Trophoblast cell (in vitro differentiated cells and primary cell): ENCODE data around the gene DNAJC18.

Experiments
- DNase-seq, 2 donors: peaks; one replicate each; pipeline ENCODE4 v3.0.0-alpha.2; 2016
- H2AFZ ChIP-seq: 2 replicates; pipeline ENCODE4 v1.6.1; 2013; ENCODE audit warnings: low read length, moderate library complexity, mild to moderate bottlenecking; ENCODE audit not compliant: insufficient read depth, poor library complexity
- H2AK5ac ChIP-seq: 2 replicates; pipeline ENCODE4 v1.6.1; 2013; ENCODE audit warnings: mild to moderate bottlenecking, low read length
- H2BK120ac ChIP-seq: 2 replicates; pipeline ENCODE4 v1.6.1; 2013; ENCODE audit warnings: low read length, mild to moderate bottlenecking, moderate library complexity; ENCODE audit not compliant: insufficient read depth, poor library complexity
- H2BK12ac ChIP-seq: 2 replicates; pipeline ENCODE4 v1.6.1; 2013; ENCODE audit warnings: mild to moderate bottlenecking, low read length, moderate library complexity
- H2BK5ac ChIP-seq: 2 replicates; pipeline ENCODE4 v1.6.1; 2013; ENCODE audit warnings: low read length, low read depth, moderate library complexity, mild to moderate bottlenecking; ENCODE audit not compliant: poor library complexity
- H3K14ac ChIP-seq: 2 replicates; pipeline ENCODE4 v1.6.1; 2013; ENCODE audit warnings: mild to moderate bottlenecking, low read length
- H3K18ac ChIP-seq: 2 replicates; pipeline ENCODE4 v1.6.1; 2013; ENCODE audit warnings: mild to moderate bottlenecking, low read length
- H3K23ac ChIP-seq: 2 replicates; pipeline ENCODE4 v1.6.1; 2013; ENCODE audit warnings: low read length
- H3K27ac ChIP-seq: 2 replicates; pipeline ENCODE4 v1.5.1; 2013; ENCODE audit warnings: low read depth, mild to moderate bottlenecking, inconsistent platforms, low read length, moderate library complexity
- H3K27me3 ChIP-seq: 2 replicates; pipeline ENCODE4 v1.6.1; 2013; ENCODE audit warnings: inconsistent platforms, mild to moderate bottlenecking, low read length, moderate library complexity; ENCODE audit not compliant: insufficient read depth
- H3K36me3 ChIP-seq, 2 experiments: 1 replicate in 1 of 2; 2 replicates in 1 of 2; pipeline ENCODE4 v1.6.1; 2013; ENCODE audit warnings: low read length in 2 of 2, mild to moderate bottlenecking in 2 of 2, moderate library complexity in 1 of 2; ENCODE audit not compliant: insufficient read depth in 2 of 2, control insufficient read depth in 1 of 2
- H3K4ac ChIP-seq: 2 replicates; pipeline ENCODE4 v1.6.1; 2013; ENCODE audit warnings: low read depth, mild to moderate bottlenecking, low read length, moderate library complexity
- H3K4me1 ChIP-seq, 2 experiments: 1 replicate in 1 of 2; 2 replicates in 1 of 2; pipeline ENCODE4 v1.6.1; 2013; ENCODE audit warnings: low read length in 2 of 2, mild to moderate bottlenecking in 2 of 2, moderate library complexity in 1 of 2; ENCODE audit not compliant: insufficient read depth in 2 of 2, control insufficient read depth in 1 of 2
- H3K4me2 ChIP-seq: 2 replicates; pipeline ENCODE4 v1.6.1; 2013; ENCODE audit warnings: inconsistent platforms, mild to moderate bottlenecking, low read length, moderate library complexity
- H3K4me3 ChIP-seq: 2 replicates; pipeline ENCODE4 v1.5.1; 2013; ENCODE audit warnings: mild to moderate bottlenecking, low read depth, low read length, inconsistent platforms
- H3K79me1 ChIP-seq: one replicate; pipeline ENCODE4 v1.6.1; 2013; ENCODE audit warnings: low read length
- H3K79me2 ChIP-seq: 2 replicates; pipeline ENCODE4 v1.6.1; 2013; ENCODE audit warnings: low read length, mild to moderate bottlenecking; ENCODE audit not compliant: control insufficient read depth, insufficient read depth, poor library complexity
- H3K9ac ChIP-seq: 2 replicates; pipeline ENCODE4 v1.6.1; 2013; ENCODE audit warnings: mild to moderate bottlenecking, low read length
- H3K9me3 ChIP-seq: 2 replicates; pipeline ENCODE4 v1.6.1; 2013; ENCODE audit warnings: low read depth, mild to moderate bottlenecking, control low read depth, inconsistent platforms, low read length; ENCODE audit not compliant: insufficient read depth
- H4K12ac ChIP-seq: 2 replicates; pipeline ENCODE4 v1.6.1; 2013; ENCODE audit warnings: low read depth, mild to moderate bottlenecking, low read length, moderate library complexity
- H4K8ac ChIP-seq: 2 replicates; pipeline ENCODE4 v1.6.1; 2013; ENCODE audit warnings: low read depth, mild to moderate bottlenecking, low read length, moderate library complexity
- H4K91ac ChIP-seq: one replicate; pipeline ENCODE4 v1.6.1; 2013; ENCODE audit warnings: low read depth, mild to moderate bottlenecking, low read length, moderate library complexity
- WGBS: extraction: QIAGEN DNeasy Blood & Tissue Kit; methylation state at CpG from one replicate; pipeline ENCODE4 v1.1.7; 2013; ENCODE audit warnings: missing lambda C conversion rate; ENCODE audit not compliant: insufficient read length, insufficient coverage; ENCODE audit errors: extremely low coverage; 5-methylcytosine and 5-hydroxymethylcytosine counted together

The DNAJC18 gene

GRCh38 chr5:139408191-139408590, 31.1 kb downstream of the DNAJC18 start:
- Histone ChIP-seq H3K18ac (no peak overlapping the region), H3K27me3 (no peaks in the 10 kb centered on the region), H3K23ac (no peak overlapping the region), H4K8ac (no peak overlapping the region), H2AFZ (no peak overlapping the region), H2AK5ac (no peak overlapping the region), H3K4me3 (no peak overlapping the region), H3K14ac (no peak overlapping the region), H2BK12ac (no peak overlapping the region), H3K4ac (no peak overlapping the region), H3K27ac (no peak overlapping the region), H3K9me3 (no peaks in the 10 kb centered on the region), H3K79me1 (peaks cover 9% of the 10 kb centered on the region), H3K4me2 (no peak overlapping the region), H4K12ac (no peak overlapping the region), H2BK5ac (no peak overlapping the region), H3K36me3 (peaks cover 0 to 2% of the 10 kb centered on the region in 2 experiments), H3K79me2 (no peaks in the 10 kb centered on the region), H3K4me1 (peaks cover 3 to 7% of the 10 kb centered on the region in 2 experiments), H2BK120ac (no peak overlapping the region), H4K91ac (no peak overlapping the region), H3K9ac (no peak overlapping the region)
- no CpG with 5 or more reads among the region's 7 CpGs for WGBS
- DNase-seq, result no peak

- Histone ChIP-seq H3K27ac (no peak overlapping the region), H2BK12ac (no peak overlapping the region), H2BK5ac (no peak overlapping the region), H3K79me1 (peaks cover 9% of the 10 kb centered on the region), H3K9me3 (no peaks in the 10 kb centered on the region), H3K18ac (no peak overlapping the region), H3K4me2 (no peak overlapping the region), H3K9ac (no peak overlapping the region), H2BK120ac (no peak overlapping the region), H4K12ac (no peak overlapping the region), H3K79me2 (no peaks in the 10 kb centered on the region), H3K27me3 (no peaks in the 10 kb centered on the region), H2AK5ac (no peak overlapping the region), H2AFZ (no peak overlapping the region), H4K8ac (no peak overlapping the region), H3K23ac (no peak overlapping the region), H3K4me1 (peaks cover 3 to 7% of the 10 kb centered on the region in 2 experiments), H3K36me3 (peaks cover 0 to 1% of the 10 kb centered on the region in 2 experiments), H3K4me3 (no peak overlapping the region), H3K4ac (no peak overlapping the region), H3K14ac (no peak overlapping the region), H4K91ac (no peak overlapping the region)
- no peak for DNase-seq
These were observed 31.8 kb downstream of the DNAJC18 start for GRCh38 chr5:139407517-139407916.

GRCh38 chr5:139406963-139407362, 32.4 kb downstream of the DNAJC18 start:
- Histone ChIP-seq H4K12ac (no peak overlapping the region), H3K4me1 (peaks cover 3 to 7% of the 10 kb centered on the region in 2 experiments), H3K18ac (no peak overlapping the region), H3K36me3 (no peaks in the 10 kb centered on the region), H4K8ac (no peak overlapping the region), H3K4me2 (no peak overlapping the region), H3K9ac (no peak overlapping the region), H2AK5ac (no peak overlapping the region), H3K27me3 (no peaks in the 10 kb centered on the region), H3K23ac (no peak overlapping the region), H3K27ac (no peak overlapping the region), H3K4me3 (no peak overlapping the region), H4K91ac (no peak overlapping the region), H3K9me3 (no peaks in the 10 kb centered on the region), H3K4ac (no peak overlapping the region), H2BK12ac (no peak overlapping the region), H3K14ac (no peak overlapping the region), H3K79me2 (no peaks in the 10 kb centered on the region), H3K79me1 (peaks cover 9% of the 10 kb centered on the region), H2BK5ac (no peak overlapping the region), H2AFZ (no peak overlapping the region), H2BK120ac (no peak overlapping the region)
- DNase-seq, result no peak
- WGBS, result no CpG with 5 or more reads among the region's 2 CpGs

GRCh38 chr5:139404484-139404840, 34.9 kb downstream of the DNAJC18 start:
- no CpG with 5 or more reads among the region's 5 CpGs for WGBS

More at GRCh38 chr5:139404484-139404840, 34.9 kb downstream of the DNAJC18 start:
- Histone ChIP-seq H2AK5ac (no peak overlapping the region), H3K27ac (no peak overlapping the region), H3K4ac (no peak overlapping the region), H2BK5ac (no peak overlapping the region), H3K79me1 (peaks cover 9% of the 10 kb centered on the region), H2AFZ (no peak overlapping the region), H4K12ac (no peak overlapping the region), H3K23ac (no peak overlapping the region), H2BK120ac (no peak overlapping the region), H3K4me3 (no peak overlapping the region), H3K14ac (no peak overlapping the region), H3K9ac (no peak overlapping the region), H3K9me3 (no peaks in the 10 kb centered on the region), H4K8ac (peak overlapping the region; percentile 15), H3K79me2 (no peaks in the 10 kb centered on the region), H2BK12ac (no peak overlapping the region), H3K18ac (no peak overlapping the region), H3K4me1 (peaks cover 3 to 7% of the 10 kb centered on the region in 2 experiments), H3K27me3 (no peaks in the 10 kb centered on the region), H3K36me3 (no peaks in the 10 kb centered on the region), H3K4me2 (peak overlapping the region; percentile 70), H4K91ac (peak overlapping the region; percentile 12)
- no peak for DNase-seq
